GM12891 (cell line): ENCODE data around the gene CASTOR1.

Experiments
- PAX5 ChIP-seq: IDR thresholded peaks from 2 replicates; pipeline ENCODE4 v1.6.1; 2011; ENCODE audit warnings: low read length, moderate library complexity, mild to moderate bottlenecking; ENCODE audit not compliant: insufficient read depth, severe bottlenecking
- POLR2A ChIP-seq: IDR thresholded peaks from 2 replicates; pipeline ENCODE4 v1.6.1; 2011; ENCODE audit warnings: low read depth, low read length, control low read depth
- POLR2AphosphoS5 ChIP-seq: IDR thresholded peaks from 2 replicates; pipeline ENCODE4 v1.6.1; 2011; ENCODE audit warnings: low read depth, low read length, control low read depth
- TAF1 ChIP-seq: IDR thresholded peaks from 2 replicates; pipeline ENCODE4 v1.6.1; 2011; ENCODE audit warnings: low read depth, low read length, control low read depth

DNA sequence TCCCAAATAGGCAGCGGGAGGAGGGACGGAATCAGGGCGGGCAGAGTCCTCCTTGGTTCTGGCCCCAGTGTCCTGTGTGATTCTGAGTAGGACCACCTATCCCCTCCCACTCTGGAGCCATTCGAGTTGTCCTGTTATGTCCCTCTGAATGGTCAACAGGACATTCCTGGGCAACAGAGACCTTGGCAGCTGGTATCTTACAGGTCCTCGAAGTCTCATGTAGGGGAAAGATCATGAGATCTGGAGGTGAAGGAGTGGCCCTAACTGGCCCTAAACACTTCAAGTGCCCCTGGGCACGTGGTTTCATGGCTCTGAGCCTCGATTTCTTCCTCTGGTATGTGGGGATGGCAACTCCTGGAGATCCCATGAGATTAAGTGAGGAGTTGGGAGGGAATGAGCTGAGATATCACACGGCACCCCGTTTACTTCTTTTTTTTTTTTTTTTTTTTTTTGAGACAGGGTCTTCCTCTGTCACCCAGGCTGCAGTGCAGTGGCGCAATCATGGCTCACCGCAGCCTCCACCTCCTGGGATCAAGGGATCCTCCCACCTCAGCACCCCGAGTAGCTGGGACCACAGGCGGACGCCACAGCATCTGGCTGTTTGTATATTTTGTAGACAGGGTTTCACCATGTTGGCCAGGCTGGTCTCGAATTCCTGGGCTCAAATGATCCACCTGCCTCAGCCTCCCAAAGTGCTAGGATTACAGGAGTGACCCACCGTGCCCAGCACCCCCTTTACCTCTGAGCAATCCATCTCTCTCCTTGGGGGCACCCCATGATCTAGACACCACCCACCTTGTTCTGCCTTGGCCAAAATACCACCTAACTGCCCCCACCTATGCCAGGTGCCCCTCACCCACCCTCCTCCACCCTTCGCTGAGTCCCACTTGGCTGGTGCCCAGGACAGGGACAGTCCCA lies 49.6 kb downstream of the CASTOR1 start:
- no peak for TF ChIP-seq POLR2A
- no peak for TF ChIP-seq TAF1
- no peak for TF ChIP-seq PAX5
- no peak for TF ChIP-seq POLR2AphosphoS5
